ENCODE data around the gene PHLDB2. TPM values are rescaled to one million over a fixed set of nuclear protein-coding genes. Genes with fewer than 3 reads are reported as not detected.

The PHLDB2 gene
- total RNA-seq, 2 experiments from 2014 or later, result 0.61 to 2.1 TPM

GRCh38 chr3:112007633-112008032, 148.6 kb downstream of the PHLDB2 start:
- intact Hi-C loops (cut with micrococcal nuclease; ENCODE audit: unreplicated experiment), result no loop called here
- no peak overlapping the region for H3K4me3 ChIP-seq (ENCODE audit: low read depth, low read length, poor library complexity, severe bottlenecking)
- H4K20me1 ChIP-seq (ENCODE audit: insufficient read depth, low read length), result no peaks in the 10 kb centered on the region
- H3K9me3 ChIP-seq (ENCODE audit: low read length), result no peaks in the 10 kb centered on the region
- no peaks in the 10 kb centered on the region for H3K36me3 ChIP-seq (ENCODE audit: insufficient read depth, low read length)
- H3K79me2 ChIP-seq (ENCODE audit: insufficient read depth, low read depth, low read length), result no peaks in the 10 kb centered on the region
- CTCF ChIA-PET (ENCODE audit: unreplicated experiment), result interaction anchor here (0.7 kb wide), 1 partner anchor 11 kb away, joined by 3 read pairs; no protein-coding TSS in a partner anchor
- DNase-seq (ENCODE audit: low spot score), result no peak
- POLR2A ChIA-PET, result interaction anchor here (0.5 to 2.9 kb wide), 5 partner anchors 11 to 494 kb away, joined by 3 to 10 read pairs (median 3); no protein-coding TSS in a partner anchor
- H3K4me1 ChIP-seq (ENCODE audit: insufficient read depth, low read length, poor library complexity, severe bottlenecking), result no peaks in the 10 kb centered on the region
- H3K27ac ChIP-seq (ENCODE audit: low read depth, low read length, poor library complexity, severe bottlenecking), result no peak overlapping the region
- TF ChIP-seq EZH2phosphoT487 (IDR thresholded peaks at IDR 0.05; ENCODE audit: borderline replicate concordance, low read depth, low read length) (no peak), CTCF (conservative IDR thresholded peaks at IDR 0.05; ENCODE audit: low read length) (no peak)
- H3K9me2 ChIP-seq (ENCODE audit: insufficient read depth, low read length), result no peaks in the 10 kb centered on the region
- BruUV-seq (replicated peaks), result no TSS peak
- H3K4me2 ChIP-seq (ENCODE audit: low read length), result no peak overlapping the region
- no peak overlapping the region for H2AFZ ChIP-seq (ENCODE audit: low read length)

- Histone ChIP-seq H4K20me1 (ENCODE audit: insufficient read depth, low read length) (no peaks in the 10 kb centered on the region), H3K4me2 (ENCODE audit: low read length) (no peak overlapping the region), H3K9me3 (ENCODE audit: low read length) (no peaks in the 10 kb centered on the region), H3K79me2 (ENCODE audit: insufficient read depth, low read depth, low read length) (no peaks in the 10 kb centered on the region), H3K9me2 (ENCODE audit: insufficient read depth, low read length) (no peaks in the 10 kb centered on the region), H2AFZ (ENCODE audit: low read length) (no peak overlapping the region), H3K4me3 (ENCODE audit: low read depth, low read length, poor library complexity, severe bottlenecking) (no peak overlapping the region), H3K4me1 (ENCODE audit: insufficient read depth, low read length, poor library complexity, severe bottlenecking) (no peaks in the 10 kb centered on the region), H3K36me3 (ENCODE audit: insufficient read depth, low read length) (no peaks in the 10 kb centered on the region), H3K27ac (ENCODE audit: low read depth, low read length, poor library complexity, severe bottlenecking) (no peak overlapping the region)
- no peak for TF ChIP-seq EZH2phosphoT487 (IDR thresholded peaks at IDR 0.05; ENCODE audit: borderline replicate concordance, low read depth, low read length)
- TF ChIP-seq CTCF (conservative IDR thresholded peaks at IDR 0.05; ENCODE audit: low read length), result no peak
- no peak for DNase-seq (ENCODE audit: low spot score)
- intact Hi-C loops (cut with micrococcal nuclease; ENCODE audit: unreplicated experiment), result no loop called here
- no TSS peak for BruUV-seq (replicated peaks)
- CTCF ChIA-PET (ENCODE audit: unreplicated experiment), result no interaction called here
- POLR2A ChIA-PET, result no interaction called here
Measured at GRCh38 chr3:112009670-112010069, 150.6 kb downstream of the PHLDB2 start.

GRCh38 chr3:112010636-112011035, 151.6 kb downstream of the PHLDB2 start:
- no peak overlapping the region for H3K27ac ChIP-seq (ENCODE audit: low read depth, low read length, poor library complexity, severe bottlenecking)
- H3K9me2 ChIP-seq (ENCODE audit: insufficient read depth, low read length), result no peaks in the 10 kb centered on the region
- H3K4me1 ChIP-seq (ENCODE audit: insufficient read depth, low read length, poor library complexity, severe bottlenecking), result no peaks in the 10 kb centered on the region
- DNase-seq (ENCODE audit: low spot score), result peak; percentile 13
- H3K79me2 ChIP-seq (ENCODE audit: insufficient read depth, low read depth, low read length), result no peaks in the 10 kb centered on the region
- TF ChIP-seq CTCF (conservative IDR thresholded peaks at IDR 0.05; ENCODE audit: low read length) (no peak), EZH2phosphoT487 (IDR thresholded peaks at IDR 0.05; ENCODE audit: borderline replicate concordance, low read depth, low read length) (no peak)
- intact Hi-C loops (cut with micrococcal nuclease; ENCODE audit: unreplicated experiment), result no loop called here
- BruUV-seq (replicated peaks), result no TSS peak
- H3K4me2 ChIP-seq (ENCODE audit: low read length), result no peak overlapping the region
- ChIA-PET CTCF (ENCODE audit: unreplicated experiment) (no interaction called here), POLR2A (interaction anchor here (0.6 kb wide), 1 partner anchor 1754 kb away, joined by 4 read pairs; no protein-coding TSS in a partner anchor)
- H2AFZ ChIP-seq (ENCODE audit: low read length), result no peak overlapping the region
- no peaks in the 10 kb centered on the region for H3K36me3 ChIP-seq (ENCODE audit: insufficient read depth, low read length)
- H4K20me1 ChIP-seq (ENCODE audit: insufficient read depth, low read length), result no peaks in the 10 kb centered on the region
- H3K9me3 ChIP-seq (ENCODE audit: low read length), result no peaks in the 10 kb centered on the region
- H3K4me3 ChIP-seq (ENCODE audit: low read depth, low read length, poor library complexity, severe bottlenecking), result no peak overlapping the region

Data from OCI-LY7 (cell line).